NCI-H2171 (cell line): Measurements from ENCODE around the gene BCL2L12.
"Not testable (repeated sequence)": the region's sequence is repeated elsewhere in the genome, so short reads cannot be mapped to it uniquely, and the experiment has no call there.

Experiments
- DNase-seq: peaks from one replicate; lab custom pipeline; 2025; lab: John Stamatoyannopoulos, UW

Gene BCL2L12

GRCh38 chr19:49713236-49713845, 47.6 kb downstream of the BCL2L12 start:
- DNase-seq: no peak

GRCh38 chr19:49716154-49716553, 50.4 kb downstream of the BCL2L12 start:
- DNase-seq: no peak

- DNase-seq: no peak
These were observed 52.8 kb downstream of the BCL2L12 start for GRCh38 chr19:49718511-49718910.

GRCh38 chr19:49718991-49719390, 53.3 kb downstream of the BCL2L12 start:
- DNase-seq: no peak

GRCh38 chr19:49719420-49719819, 53.7 kb downstream of the BCL2L12 start:
- DNase-seq: not testable (repeated sequence)
